UCSD-AML1 (cell line): Measurements from ENCODE around the gene FBXO34.
"Not testable (repeated sequence)": the region's sequence is repeated elsewhere in the genome, so short reads cannot be mapped to it uniquely, and the experiment has no call there.

ENCODE experiments used
- DNase-seq: peaks from one replicate; lab custom pipeline; 2025; ENCODE audit not compliant: unreplicated experiment; lab: John Stamatoyannopoulos, UW

Gene FBXO34

GRCh38 chr14:55344582-55345163 is 73.5 kb downstream of the FBXO34 start:
- not testable (repeated sequence) for DNase-seq

GRCh38 chr14:55347040-55347439 is 75.8 kb downstream of the FBXO34 start:
- DNase-seq, result no peak

- no peak for DNase-seq
These were observed 76.5 kb downstream of the FBXO34 start for GRCh38 chr14:55347748-55348147.

DNA sequence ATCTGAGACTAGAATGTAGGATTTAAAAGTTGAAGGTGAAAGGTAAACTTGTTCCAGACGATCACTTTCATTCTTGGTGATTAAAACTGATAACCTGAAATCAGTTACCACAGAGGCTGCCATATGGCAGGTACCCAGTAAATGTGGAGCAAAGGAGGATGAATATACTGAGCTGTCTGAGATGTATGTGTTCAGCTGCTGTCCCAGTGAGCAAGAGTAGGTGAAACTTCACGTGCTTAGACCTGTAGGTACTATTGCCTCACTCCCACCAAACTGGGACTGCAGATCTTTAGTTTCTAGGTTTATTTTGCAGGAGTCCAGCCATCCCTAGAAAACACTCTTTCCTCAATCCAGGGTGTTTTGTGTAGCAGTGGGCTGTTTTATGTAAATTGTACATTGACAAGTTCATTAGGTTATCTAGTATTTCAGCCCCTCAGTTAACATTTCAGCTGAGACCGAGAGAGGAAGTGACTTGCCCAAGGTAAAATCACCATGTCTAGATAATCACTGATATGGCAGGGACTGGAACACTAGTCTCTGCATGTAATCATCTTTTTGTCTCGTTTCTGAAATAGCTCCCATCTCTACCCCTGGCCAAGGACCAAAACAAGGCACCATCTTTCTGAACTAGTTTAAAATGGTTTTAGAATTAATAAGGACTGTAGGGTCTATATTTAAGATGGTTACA is 77.7 kb downstream of the FBXO34 start:
- no peak for DNase-seq

DNA sequence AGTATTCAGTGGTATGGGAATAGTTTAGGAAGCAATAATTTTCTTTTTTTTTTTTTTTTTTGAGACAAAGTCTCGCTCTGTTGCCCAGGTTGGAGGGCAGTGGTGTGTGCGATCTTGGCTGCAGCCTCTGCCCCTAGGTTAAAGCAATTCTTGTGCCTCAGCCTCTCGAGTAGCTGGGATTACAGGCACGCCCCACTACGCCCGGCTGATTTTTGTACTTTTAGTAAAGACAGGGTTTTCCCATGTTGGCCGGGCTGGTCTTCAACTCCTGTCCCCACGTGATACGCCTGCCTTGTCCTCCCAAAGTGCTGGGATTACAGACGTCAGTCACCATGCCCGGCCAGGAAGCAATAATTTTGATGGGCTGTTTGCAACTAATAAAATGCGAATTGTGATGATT is 78.3 kb downstream of the FBXO34 start:
- no peak for DNase-seq

GRCh38 chr14:55350461-55350860 is 79.2 kb downstream of the FBXO34 start:
- DNase-seq, result no peak

- no peak for DNase-seq
These were observed 79.9 kb downstream of the FBXO34 start for GRCh38 chr14:55351111-55351510.

DNA sequence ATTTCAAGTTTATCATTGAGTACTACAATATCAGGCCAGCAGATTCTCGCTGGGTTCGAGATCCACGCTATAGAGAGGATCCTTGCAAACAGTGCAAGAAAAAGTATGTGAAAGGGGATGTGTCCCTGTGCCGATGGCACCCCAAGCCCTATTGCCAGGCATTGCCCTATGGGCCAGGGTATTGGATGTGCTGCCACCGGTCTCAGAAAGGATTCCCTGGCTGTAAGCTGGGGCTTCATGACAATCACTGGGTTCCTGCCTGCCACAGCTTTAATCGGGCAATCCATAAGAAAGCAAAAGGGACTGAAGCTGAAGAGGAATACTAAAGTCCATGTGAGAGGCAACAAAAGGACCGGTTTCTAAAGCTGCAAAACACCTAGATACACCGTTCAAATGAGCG is 81.0 kb downstream of the FBXO34 start:
- DNase-seq, result no peak

- DNase-seq, result no peak
These were observed 82.7 kb downstream of the FBXO34 start for GRCh38 chr14:55353686-55354467.

GRCh38 chr14:55354500-55354899 is 83.3 kb downstream of the FBXO34 start:
- peak; percentile 41 for DNase-seq

DNA sequence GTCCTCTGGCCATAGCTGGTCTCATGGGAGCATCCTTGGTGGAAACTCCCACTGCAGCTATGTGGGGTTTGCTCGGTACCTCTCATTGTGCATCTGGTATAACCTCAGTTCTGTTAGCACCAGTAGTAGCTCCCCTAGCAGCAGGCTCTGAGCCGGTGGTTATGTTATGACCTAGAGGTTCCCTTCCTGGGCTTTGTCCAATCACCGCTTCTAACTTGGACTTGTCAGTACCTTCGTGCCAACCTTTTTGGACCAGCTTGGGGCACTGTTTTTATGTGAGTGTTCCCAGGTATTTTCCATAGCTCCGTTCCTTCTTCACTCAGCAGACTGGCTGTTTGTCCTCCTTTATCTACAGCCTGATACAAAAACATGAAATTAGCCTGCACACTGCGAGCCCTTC is 84.7 kb downstream of the FBXO34 start:
- no peak for DNase-seq

GRCh38 chr14:55356913-55357312 is 85.7 kb downstream of the FBXO34 start:
- DNase-seq, result no peak

DNA sequence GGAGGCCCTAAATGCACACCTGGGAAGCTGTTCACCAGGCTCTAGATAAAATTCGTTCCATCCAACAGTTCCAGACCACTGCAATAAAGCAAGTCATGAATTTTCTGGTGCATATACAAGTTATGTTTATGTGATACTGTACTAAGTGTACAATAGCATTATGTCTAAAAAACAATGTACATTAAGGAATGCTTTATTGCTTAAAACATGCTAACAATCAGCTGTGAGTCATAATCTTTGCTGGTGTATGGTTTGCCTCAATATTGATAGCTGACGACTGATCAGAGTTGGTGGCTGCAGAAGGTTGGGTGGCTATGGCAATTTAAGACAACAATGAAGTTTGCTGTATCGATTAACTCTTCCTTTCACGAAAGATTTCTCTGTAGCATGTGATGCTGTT is 88.1 kb downstream of the FBXO34 start:
- DNase-seq, result no peak

DNA sequence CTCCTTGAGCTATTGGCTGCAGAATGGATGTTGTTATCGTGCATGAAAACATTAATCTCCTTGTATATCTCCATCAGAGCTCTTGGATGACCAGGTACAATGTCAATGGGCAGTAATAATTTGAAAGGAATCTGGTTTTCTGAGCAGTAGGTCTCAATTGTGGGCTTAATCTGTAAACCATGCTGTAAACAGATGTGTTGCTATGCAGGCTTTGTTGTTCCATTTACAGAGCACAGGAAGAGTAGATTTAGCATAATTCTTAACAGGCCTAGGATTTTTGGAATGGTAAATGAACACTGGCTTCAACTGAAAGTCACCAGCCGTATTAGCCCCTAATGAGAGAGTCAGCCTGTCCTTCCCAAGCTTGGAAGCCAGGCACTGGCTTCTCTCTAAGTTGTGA is 90.0 kb downstream of the FBXO34 start:
- no peak for DNase-seq

GRCh38 chr14:55366271-55366670 is 95.0 kb downstream of the FBXO34 start:
- no peak for DNase-seq

GRCh38 chr14:55370883-55371455 is 99.7 kb downstream of the FBXO34 start:
- no peak for DNase-seq

DNA sequence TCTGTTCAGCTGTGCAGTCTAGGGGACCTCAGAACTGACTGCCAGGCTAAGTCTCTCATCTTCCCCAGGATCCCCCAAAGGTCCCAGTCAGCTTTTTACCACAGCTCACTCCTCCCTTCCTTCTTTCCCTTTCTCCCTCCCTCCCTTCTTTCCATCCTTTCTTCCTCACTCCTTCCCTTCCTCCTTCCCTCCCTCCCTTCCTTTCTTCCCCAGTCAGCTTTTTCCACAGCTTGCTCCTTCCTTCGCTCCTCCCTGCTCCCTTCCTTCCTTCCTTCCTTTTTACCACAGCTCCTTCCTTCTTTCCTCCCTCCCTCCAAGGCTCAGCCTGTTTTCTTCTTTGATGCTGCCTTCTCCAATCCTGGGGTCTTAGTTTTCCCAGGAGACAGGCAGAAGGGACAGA is 101.2 kb downstream of the FBXO34 start:
- DNase-seq, result no peak

DNA sequence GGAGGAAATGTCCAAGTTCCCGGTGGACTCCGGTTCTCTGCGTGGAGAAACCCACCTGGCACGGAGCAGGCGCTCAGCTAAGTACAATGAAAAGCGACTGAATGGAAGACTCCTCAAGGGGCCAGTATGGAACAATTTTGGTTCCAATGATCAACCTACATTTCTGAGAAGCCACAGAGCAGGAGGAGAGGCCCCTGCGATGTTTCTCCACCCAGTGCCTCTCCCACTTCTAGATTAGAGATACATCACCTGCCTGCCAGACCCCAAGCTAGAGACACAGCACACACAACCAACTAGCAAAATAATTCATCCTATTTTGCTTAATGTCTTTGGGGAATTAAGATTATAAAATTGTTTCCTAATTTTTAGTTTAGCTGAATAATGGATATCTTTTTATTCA is 101.6 kb downstream of the FBXO34 start:
- DNase-seq, result no peak

DNA sequence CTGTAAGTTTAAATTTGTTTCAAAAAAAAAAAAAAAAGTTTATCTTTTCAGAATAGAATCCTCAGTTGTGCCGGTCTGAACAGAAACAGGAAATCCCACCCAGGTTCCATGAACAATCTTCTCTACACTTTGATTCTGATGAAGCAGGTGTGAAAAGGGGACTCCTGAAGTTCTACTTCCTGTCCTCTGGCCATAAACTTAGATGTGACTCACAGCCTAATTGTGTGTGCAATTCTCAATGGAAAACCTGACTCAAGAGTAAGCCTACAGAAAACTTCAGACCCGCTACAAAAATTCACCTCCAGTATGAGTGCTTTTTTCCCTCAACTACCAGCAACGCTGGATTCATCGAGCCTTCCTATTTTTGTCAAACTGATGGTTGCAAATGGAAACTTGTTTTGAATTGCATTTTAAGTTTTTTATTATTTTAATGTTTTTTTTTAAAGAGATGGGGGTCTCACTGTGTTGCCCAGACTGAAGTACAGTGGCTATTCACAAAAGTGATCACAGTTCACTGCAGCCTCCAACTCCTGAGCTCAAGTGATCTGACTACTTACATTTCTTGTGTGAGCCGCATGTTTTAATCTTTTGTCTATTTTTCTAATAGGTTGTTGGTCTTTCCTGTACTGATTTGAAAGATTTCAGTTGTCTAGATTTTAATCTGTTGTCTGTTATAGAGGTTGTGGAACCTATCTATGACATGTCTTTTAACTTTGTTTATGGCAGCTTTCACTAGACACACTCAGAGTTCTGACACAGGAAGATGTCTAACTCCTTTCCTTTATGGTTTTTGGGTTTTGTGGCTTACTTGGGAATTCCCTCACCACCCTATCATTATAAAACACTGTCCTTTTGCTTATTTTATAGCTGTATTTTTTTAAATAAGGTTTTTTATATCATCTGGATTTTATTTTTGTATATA is 102.8 kb downstream of the FBXO34 start:
- DNase-seq, result no peak

DNA sequence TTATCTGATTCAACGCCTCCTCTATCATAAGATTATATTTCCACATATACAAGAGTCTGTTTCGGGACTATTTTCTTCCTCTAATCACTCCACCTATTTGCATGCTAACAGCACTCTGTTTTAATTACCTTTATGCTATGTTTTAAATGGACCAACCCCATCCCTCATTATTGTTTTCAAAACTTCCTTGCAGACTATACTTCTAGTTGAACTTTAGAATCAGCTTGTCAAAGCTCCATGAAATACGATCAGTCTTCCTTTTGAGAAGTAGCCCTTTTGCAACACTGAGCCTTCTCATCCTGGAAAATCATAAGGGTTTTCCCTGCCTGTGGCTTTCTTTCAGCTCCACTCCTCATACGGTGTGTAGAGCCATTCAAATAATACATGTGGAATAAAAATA is 103.5 kb downstream of the FBXO34 start:
- no peak for DNase-seq

- no peak for DNase-seq
These were observed 106.0 kb downstream of the FBXO34 start for GRCh38 chr14:55377236-55377635.
